SH-SY5Y (cell line): Measurements from ENCODE around the gene SLCO3A1.

ENCODE experiments used
- GATA2 ChIP-seq: IDR thresholded peaks from 2 replicates; pipeline ENCODE4 v1.6.1; 2011; ENCODE audit warnings: mild to moderate bottlenecking, low read depth, low read length
- GATA3 ChIP-seq: IDR thresholded peaks from 2 replicates; pipeline ENCODE4 v1.6.1; 2011; ENCODE audit warnings: low read depth, mild to moderate bottlenecking, low read length, moderate library complexity

GRCh38 chr15:91849180-91849579 lies 4.3 kb upstream of the SLCO3A1 start:
- no peak for TF ChIP-seq GATA2
- TF ChIP-seq GATA3: no peak
